RWPE1 (cell line): ENCODE measurements around the gene RBMS3.

Experiments
- CTCF ChIA-PET: fragments of 350-600 bp; sonication (Branson Sonifier 250); formaldehyde crosslinking; extraction: SDS; loops from one replicate; lab custom pipeline; 2021; lab: Yijun Ruan, JAX
- POLR2A ChIA-PET: fragments of 400-600 bp; formaldehyde crosslinking; extraction: SDS; loops from one replicate; lab custom pipeline; 2020; ENCODE audit warnings: antibody characterized with exemption; ENCODE audit not compliant: low non-redundant PET; lab: Yijun Ruan, JAX
- DNase-seq: peaks from one replicate; pipeline ENCODE4 v3.0.0; 2012; ENCODE audit warnings: low spot score
- H3K27ac ChIP-seq: fragments of 450-650 bp; 2 replicates; pipeline ENCODE4 v1.5.1; 2017
- TF ChIP-seq, protein P1 (sequence below): fragments of 450-650 bp; conservative IDR thresholded peaks from 2 replicates; pipeline ENCODE4 v1.5.1; 2017; ENCODE audit warnings: low read depth, mild to moderate bottlenecking

Gene RBMS3

DNA sequence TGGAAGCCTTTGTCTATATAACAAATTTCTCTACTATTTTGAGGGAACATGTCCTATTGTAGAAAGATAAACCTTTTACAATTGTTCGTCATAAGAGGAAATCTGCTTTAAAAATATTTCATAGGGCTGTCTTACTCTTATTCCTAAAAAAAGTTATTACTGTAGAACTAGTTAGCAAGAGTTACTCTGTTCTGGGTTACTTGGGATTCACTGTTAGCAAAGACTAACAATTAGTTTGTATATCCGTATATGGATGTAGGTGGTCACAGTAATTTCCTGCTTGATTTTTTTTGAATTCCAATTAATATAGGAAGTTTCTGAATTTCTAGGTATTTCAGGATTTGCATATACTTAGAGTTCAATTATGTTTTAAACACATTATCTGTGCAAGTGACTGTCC is 413.5 kb downstream of the RBMS3 start:
- no peak overlapping the region for H3K27ac ChIP-seq
- POLR2A ChIA-PET: no interaction called here
- TF ChIP-seq, protein P1, sequence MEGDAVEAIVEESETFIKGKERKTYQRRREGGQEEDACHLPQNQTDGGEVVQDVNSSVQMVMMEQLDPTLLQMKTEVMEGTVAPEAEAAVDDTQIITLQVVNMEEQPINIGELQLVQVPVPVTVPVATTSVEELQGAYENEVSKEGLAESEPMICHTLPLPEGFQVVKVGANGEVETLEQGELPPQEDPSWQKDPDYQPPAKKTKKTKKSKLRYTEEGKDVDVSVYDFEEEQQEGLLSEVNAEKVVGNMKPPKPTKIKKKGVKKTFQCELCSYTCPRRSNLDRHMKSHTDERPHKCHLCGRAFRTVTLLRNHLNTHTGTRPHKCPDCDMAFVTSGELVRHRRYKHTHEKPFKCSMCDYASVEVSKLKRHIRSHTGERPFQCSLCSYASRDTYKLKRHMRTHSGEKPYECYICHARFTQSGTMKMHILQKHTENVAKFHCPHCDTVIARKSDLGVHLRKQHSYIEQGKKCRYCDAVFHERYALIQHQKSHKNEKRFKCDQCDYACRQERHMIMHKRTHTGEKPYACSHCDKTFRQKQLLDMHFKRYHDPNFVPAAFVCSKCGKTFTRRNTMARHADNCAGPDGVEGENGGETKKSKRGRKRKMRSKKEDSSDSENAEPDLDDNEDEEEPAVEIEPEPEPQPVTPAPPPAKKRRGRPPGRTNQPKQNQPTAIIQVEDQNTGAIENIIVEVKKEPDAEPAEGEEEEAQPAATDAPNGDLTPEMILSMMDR: no peak
- DNase-seq: no peak
- CTCF ChIA-PET: no interaction called here

DNA sequence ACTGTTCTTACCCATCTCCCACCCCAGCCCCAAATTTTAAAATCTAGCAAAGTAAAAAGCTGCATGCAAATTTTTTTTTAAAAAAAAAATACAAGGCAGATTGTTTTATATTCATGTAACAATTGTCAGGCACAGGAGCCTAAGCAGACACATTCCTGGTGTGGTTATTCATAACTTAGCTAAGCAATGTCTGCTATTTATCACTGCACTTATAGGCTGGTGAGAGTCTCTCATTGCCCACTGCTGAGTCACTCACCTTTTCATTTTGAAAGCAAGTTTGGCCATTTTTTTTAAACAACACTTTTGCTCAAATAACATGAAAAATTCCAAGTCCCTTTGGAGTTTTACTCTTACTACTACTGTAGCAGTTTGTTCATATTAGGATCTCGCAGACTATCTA is 413.9 kb downstream of the RBMS3 start:
- POLR2A ChIA-PET: no interaction called here

DNA sequence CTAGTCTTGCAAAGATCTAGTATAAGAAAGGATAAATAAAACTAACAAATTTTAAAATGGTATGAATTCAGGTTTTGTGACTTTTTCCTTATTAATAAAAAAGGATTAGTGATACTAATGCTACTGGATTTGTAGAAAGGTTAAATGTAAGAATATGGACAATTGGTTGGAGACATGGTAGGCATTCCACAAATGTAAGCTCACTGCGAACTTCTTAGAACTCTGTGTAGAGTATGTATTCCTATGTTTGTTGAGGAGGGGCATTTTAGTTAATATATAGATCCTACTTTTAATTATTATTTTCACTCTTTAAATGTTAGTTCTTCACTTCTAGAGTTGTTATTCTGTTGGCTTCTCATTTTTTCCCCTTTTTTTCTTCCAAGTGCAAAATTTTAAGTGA is 414.3 kb downstream of the RBMS3 start:
- ChIA-PET CTCF (no interaction called here), POLR2A (no interaction called here)
- no peak overlapping the region for H3K27ac ChIP-seq
- TF ChIP-seq, protein P1: no peak
- no peak for DNase-seq

More for the DNA sequence above, 413.9 kb downstream of the RBMS3 start:
- DNase-seq: peak; percentile 81
- CTCF ChIA-PET: no interaction called here
- TF ChIP-seq, protein P1: no peak
- no peak overlapping the region for H3K27ac ChIP-seq

DNA sequence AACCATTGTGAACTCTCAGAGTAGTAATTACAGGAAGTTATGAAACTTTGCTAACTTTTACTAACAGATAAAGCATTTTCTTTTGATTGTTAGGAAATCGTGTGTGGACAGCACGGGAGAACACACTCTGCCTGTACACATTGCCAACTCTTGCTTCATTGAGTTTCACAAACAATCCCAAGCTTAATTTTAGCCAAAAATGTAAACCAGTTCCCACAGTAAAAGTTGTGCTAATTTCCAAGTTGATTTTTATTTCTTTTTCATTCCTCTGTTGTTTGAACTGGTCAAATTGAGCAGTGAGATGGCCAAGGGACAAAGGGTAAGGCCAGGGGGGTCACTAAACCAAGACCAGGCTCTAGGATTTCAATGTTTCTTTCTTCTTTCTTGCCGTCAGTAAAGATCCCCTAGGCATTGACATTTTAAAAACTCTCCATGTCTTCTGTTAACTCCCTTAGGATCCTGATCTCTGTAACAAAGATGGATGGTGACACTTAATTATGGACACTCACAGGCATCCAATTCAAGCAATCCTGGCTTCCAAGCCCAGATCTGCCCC is 414.9 kb downstream of the RBMS3 start:
- peak overlapping the region; percentile 38; the same call in 1 of the 2 replicates for H3K27ac ChIP-seq
- CTCF ChIA-PET: no interaction called here
- POLR2A ChIA-PET: no interaction called here
- peak; percentile 8 for DNase-seq
- TF ChIP-seq, protein P1: no peak

DNA sequence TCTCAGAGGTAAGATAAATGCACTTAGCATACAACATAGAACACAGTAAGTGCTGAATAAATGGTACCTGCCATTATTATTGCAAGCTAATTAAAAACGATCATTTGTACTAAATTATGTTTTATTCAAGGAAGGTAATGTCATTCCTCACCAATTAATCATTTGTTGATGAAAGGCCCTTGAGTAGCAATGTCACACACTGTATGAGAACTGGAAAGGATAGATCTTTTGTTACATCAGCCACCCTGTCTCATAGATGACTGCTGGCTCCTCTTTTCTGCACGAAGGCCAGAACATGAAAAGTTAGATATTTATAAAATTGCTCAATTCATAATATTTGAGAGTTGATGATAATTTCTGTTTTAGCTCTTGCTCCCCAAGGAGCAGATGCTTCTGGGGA is 415.4 kb downstream of the RBMS3 start:
- no peak overlapping the region for H3K27ac ChIP-seq
- TF ChIP-seq, protein P1: no peak
- CTCF ChIA-PET: no interaction called here
- no peak for DNase-seq
- POLR2A ChIA-PET: no interaction called here

DNA sequence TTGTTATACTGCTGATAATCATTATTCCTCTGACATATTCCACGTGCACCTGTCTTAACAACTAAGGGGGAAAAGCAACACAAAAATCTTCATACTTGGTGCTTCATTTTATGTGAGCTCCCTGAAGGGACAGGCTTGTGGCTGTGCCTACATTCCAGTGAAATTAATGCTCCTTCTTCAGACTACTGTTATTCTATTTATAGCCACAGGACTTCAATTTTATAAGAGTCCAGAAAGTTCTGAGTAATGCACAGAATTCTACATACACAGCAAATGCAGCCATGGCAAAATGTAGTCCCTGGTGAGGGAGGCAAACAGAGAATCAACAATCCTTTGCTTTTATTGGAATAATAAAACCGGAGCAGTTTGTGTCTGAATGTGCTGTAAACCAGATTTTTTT is 417.1 kb downstream of the RBMS3 start:
- ChIA-PET POLR2A (no interaction called here), CTCF (no interaction called here)
- no peak overlapping the region for H3K27ac ChIP-seq
- TF ChIP-seq, protein P1: no peak
- DNase-seq: no peak

DNA sequence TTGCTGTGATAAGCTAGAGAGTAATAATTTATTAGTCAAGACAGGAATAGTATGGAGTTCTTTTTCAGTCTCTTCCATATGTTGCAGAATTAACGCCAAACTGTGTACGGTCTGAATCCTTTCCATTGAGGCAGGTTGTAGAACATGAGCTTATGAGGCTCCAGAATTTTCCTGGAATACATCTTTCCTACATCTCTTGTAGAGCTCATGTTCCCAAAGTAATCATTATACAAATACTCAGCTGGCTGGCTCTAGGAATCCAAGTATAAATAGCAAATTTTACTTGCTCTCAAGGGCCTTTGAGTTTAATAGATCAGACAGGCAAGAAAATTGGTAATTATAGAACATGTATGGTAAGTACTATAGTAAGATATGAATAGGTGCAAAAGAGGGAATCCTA is 419.4 kb downstream of the RBMS3 start:
- TF ChIP-seq, protein P1: no peak
- no peak overlapping the region for H3K27ac ChIP-seq
- ChIA-PET POLR2A (no interaction called here), CTCF (no interaction called here)
- no peak for DNase-seq
